Fibroblast of pulmonary artery (primary cell): ENCODE results near the gene ERBB4.

Experiments
- DNase-seq: peaks from one replicate; pipeline ENCODE4 v3.0.0-alpha.2; 2010; ENCODE audit warnings: low read depth
- H3K4me3 ChIP-seq: replicated peaks from 2 replicates; pipeline ENCODE4 v1.5.1; 2011; ENCODE audit warnings: low read depth, mild to moderate bottlenecking, control low read depth, low read length, moderate library complexity
- CTCF ChIP-seq: IDR thresholded peaks from 2 replicates; pipeline ENCODE4 v1.5.1; 2011; ENCODE audit warnings: mild to moderate bottlenecking, control low read depth, low read length, inconsistent platforms; ENCODE audit errors: missing control alignments

The ERBB4 gene

GRCh38 chr2:211837206-211837605 lies 701.4 kb downstream of the ERBB4 start:
- TF ChIP-seq CTCF: no peak
- DNase-seq: no peak
- no peak overlapping the region for H3K4me3 ChIP-seq

DNA sequence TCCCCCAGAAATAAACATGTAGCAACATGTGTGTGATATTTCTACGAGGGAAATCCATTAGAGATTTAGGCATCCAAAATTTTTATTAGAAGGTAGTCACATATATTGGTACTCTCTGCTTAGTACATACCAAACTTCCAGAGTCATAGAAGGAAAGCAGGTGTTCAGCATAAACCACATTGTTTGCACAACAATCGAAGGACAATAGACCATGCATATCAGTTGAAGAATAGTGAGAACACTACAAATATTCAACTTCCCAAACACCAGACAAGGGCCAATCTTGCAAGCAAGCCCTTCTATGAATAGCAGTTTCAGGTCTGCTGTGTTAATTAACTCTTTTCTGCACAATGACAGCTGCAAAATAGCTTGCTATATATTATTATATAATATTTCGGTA lies 702.2 kb downstream of the ERBB4 start:
- no peak overlapping the region for H3K4me3 ChIP-seq
- TF ChIP-seq CTCF: no peak
- no peak for DNase-seq

GRCh38 chr2:211835695-211836094 lies 702.9 kb downstream of the ERBB4 start:
- DNase-seq: no peak
- TF ChIP-seq CTCF: no peak

DNA sequence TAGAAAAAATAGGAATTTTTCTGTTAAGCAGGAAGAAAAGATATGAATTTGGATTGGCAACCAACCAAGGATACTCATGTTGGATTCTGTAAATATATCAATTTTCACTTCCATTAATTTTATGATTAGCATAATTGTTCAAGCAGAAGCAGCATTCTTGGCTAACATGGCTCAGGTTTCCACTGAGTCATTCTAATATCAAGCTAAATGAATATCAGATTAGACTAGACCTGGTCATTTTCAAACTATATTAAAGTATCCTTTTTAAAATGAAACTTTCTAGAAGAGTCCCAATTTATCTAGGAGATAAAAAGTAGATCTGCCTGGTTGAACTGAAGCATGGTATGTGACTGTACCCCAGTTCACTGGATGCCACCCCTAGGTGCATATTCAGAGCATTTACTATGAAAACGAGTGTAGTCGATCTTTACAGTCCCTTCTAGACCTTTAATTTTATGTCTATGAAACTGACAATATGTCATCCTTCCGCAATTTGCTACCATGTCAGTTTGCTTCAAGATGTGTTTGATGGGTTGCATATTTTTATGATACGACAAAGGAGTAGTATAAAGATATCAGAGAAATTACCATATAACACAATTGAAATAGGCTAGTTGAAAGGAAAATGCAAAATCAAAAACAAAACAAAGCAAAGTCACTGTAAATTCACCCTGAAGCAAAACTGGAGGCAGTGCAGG lies 704.9 kb downstream of the ERBB4 start:
- no peak for DNase-seq
- H3K4me3 ChIP-seq: no peak overlapping the region
- TF ChIP-seq CTCF: no peak

More at GRCh38 chr2:211835695-211836094, 702.9 kb downstream of the ERBB4 start:
- no peak overlapping the region for H3K4me3 ChIP-seq

DNA sequence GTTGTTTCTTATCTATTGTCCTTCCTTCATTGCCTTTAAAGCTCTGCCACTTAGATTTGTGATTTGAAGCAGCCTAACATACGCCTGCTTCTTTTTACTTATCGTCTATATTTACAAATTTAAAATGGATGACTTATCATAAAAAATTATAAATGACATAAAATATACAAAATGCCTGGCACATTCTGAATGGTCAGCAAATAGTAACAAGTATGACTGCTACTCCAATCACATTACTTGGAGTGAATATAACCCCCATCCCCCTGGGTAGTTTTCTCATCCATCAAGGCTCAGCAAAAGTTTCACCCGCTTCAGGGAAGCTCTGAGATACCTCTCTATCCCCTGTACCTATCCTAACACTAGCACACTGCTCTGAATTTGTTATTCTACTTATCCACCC lies 708.9 kb downstream of the ERBB4 start:
- no peak for TF ChIP-seq CTCF
- no peak overlapping the region for H3K4me3 ChIP-seq
- DNase-seq: no peak

DNA sequence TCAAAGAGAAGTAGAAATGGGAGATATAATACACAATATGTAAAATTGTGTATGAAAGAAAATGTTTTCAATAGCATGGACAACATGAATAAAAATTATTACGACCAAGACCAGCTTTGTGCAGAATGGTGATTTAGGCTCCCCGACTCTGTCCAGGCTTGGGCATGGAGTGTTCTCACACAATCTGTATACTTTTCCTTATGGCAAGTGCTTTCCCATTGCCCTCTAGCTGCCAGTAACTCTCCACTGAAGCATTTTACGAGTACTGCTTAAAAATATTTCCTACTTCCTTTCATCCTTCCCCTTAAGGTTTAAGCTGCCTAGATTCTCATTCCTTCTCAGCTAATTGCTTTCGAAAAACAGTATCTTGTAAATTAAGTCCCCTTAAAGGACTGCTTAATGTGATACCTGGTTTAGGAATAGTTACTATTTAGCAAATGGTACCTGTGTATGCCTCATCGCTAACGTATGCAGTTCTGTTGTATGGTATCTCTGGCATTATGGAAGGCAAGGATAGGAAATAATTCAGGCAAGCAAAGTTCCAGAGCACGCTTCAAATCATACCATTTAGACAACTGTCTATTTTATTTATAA lies 714.6 kb downstream of the ERBB4 start:
- TF ChIP-seq CTCF: no peak
- H3K4me3 ChIP-seq: no peak overlapping the region
- DNase-seq: no peak
